Ecto neural progenitor cell (in vitro differentiated cells): ENCODE results near the gene TECPR1.
A peak's percentile ranks its signal among the peaks of the same experiment; 100 is the strongest.
"Not testable (repeated sequence)": the region's sequence is repeated elsewhere in the genome, so short reads cannot be mapped to it uniquely, and the experiment has no call there.

Experiments used
- DNase-seq: peaks from one replicate; pipeline ENCODE4 v3.0.0-alpha.2; 2018; ENCODE audit warnings: low spot score

Gene TECPR1

GRCh38 chr7:98224701-98225181 lies 27.3 kb downstream of the TECPR1 start:
- DNase-seq = no peak

GRCh38 chr7:98223898-98224700 lies 27.9 kb downstream of the TECPR1 start:
- no peak for DNase-seq

- no peak for DNase-seq
Observed at GRCh38 chr7:98223351-98223897, 28.6 kb downstream of the TECPR1 start.

GRCh38 chr7:98222533-98223195 lies 29.4 kb downstream of the TECPR1 start:
- no peak for DNase-seq

- no peak for DNase-seq
Observed at GRCh38 chr7:98221611-98222532, 30.2 kb downstream of the TECPR1 start.

GRCh38 chr7:98219382-98219781 lies 32.6 kb downstream of the TECPR1 start:
- DNase-seq = not testable (repeated sequence)

GRCh38 chr7:98217623-98218582 lies 34.1 kb downstream of the TECPR1 start:
- peak; percentile 72 for DNase-seq

- DNase-seq = no peak
Observed at GRCh38 chr7:98216941-98217622, 35.0 kb downstream of the TECPR1 start.

GRCh38 chr7:98215561-98216495 lies 36.2 kb downstream of the TECPR1 start:
- DNase-seq = no peak

- DNase-seq = no peak
Observed at GRCh38 chr7:98214811-98215321, 37.2 kb downstream of the TECPR1 start.

GRCh38 chr7:98213888-98214810 lies 37.9 kb downstream of the TECPR1 start:
- peak; percentile 44 for DNase-seq

GRCh38 chr7:98213296-98213887 lies 38.6 kb downstream of the TECPR1 start:
- DNase-seq = peak; percentile 31

- peak; percentile 46 for DNase-seq
Observed at GRCh38 chr7:98212532-98213041, 39.4 kb downstream of the TECPR1 start.

- DNase-seq = peak; percentile 59
Observed at GRCh38 chr7:98211676-98212531, 40.1 kb downstream of the TECPR1 start.

- peak; percentile 70 for DNase-seq
Observed at GRCh38 chr7:98211221-98211675, 40.8 kb downstream of the TECPR1 start, which contains the start of gene BHLHA15. Gene BHLHA15, plus strand, starts transcription at chr7:98211439. Its CDS starts 871 bp downstream, at chr7:98212310.
